K562 (cell line): ENCODE measurements around the gene UMAD1. TPM values are rescaled to one million over a fixed set of nuclear protein-coding genes. Genes with fewer than 3 reads are reported as not detected.

Source experiments
- BCOR ChIP-seq: fragments of 450-650 bp; IDR thresholded peaks from 2 replicates; pipeline ENCODE4 v1.6.1; 2016
- GABPB2 ChIP-seq: fragments of 250-450 bp; sonication (Bioruptor Pico); conservative IDR thresholded peaks from 2 replicates; pipeline ENCODE4 v1.5.1; 2021; ENCODE audit warnings: mild to moderate bottlenecking
- GATAD2B ChIP-seq: fragments of 450-650 bp; IDR thresholded peaks from 2 replicates; pipeline ENCODE4 v1.6.1; 2017; ENCODE audit warnings: mild to moderate bottlenecking, borderline replicate concordance
- GTF3C2 ChIP-seq: IDR thresholded peaks from 3 replicates; pipeline ENCODE4 v1.6.1; 2011; ENCODE audit warnings: borderline replicate concordance, mild to moderate bottlenecking, moderate library complexity; ENCODE audit not compliant: insufficient read length; ENCODE audit errors: extremely low read depth
- MTA3 ChIP-seq: fragments of 450-650 bp; formaldehyde crosslinking; IDR thresholded peaks from 2 replicates; pipeline ENCODE4 v1.6.1; 2017; ENCODE audit warnings: mild to moderate bottlenecking, borderline replicate concordance
- NFATC3 ChIP-seq: fragments of 450-650 bp; IDR thresholded peaks from 2 replicates; pipeline ENCODE4 v1.6.1; 2017; ENCODE audit warnings: mild to moderate bottlenecking
- SETDB1 ChIP-seq: IDR thresholded peaks from one replicate; pipeline ENCODE4 v1.6.1; 2012; ENCODE audit warnings: low read length, control low read depth, inconsistent platforms
- SMARCA4 ChIP-seq: fragments of 450-650 bp; IDR thresholded peaks from 2 replicates; pipeline ENCODE4 v1.6.1; 2016
- TAF7 ChIP-seq: fragments of 450-650 bp; IDR thresholded peaks from 2 replicates; pipeline ENCODE4 v1.6.1; 2016; ENCODE audit warnings: missing genetic modification characterization, missing compliant biosample characterization
- ZNF133 ChIP-seq: fragments of 250-450 bp; sonication (Bioruptor Pico); IDR thresholded peaks from 2 replicates; pipeline ENCODE4 v1.4.0; 2020; ENCODE audit warnings: mild to moderate bottlenecking
- ZNF239 ChIP-seq: fragments of 250-450 bp; sonication (Bioruptor Pico); IDR thresholded peaks from 2 replicates; pipeline ENCODE4 v1.4.0; 2020; ENCODE audit warnings: mild to moderate bottlenecking
- ZNF347 ChIP-seq: fragments of 450-650 bp; formaldehyde crosslinking; IDR thresholded peaks from 2 replicates; pipeline ENCODE4 v1.4.0; 2020; ENCODE audit warnings: low read depth, mild to moderate bottlenecking, moderate library complexity
- ZNF431 ChIP-seq: sonication (generic); formaldehyde crosslinking; IDR thresholded peaks from 2 replicates; pipeline ENCODE4 v1.8.0; 2022; ENCODE audit warnings: mild to moderate bottlenecking, missing genetic modification reagents
- ZNF740 ChIP-seq, 3 experiments: fragments of 200-800 bp in 1 of 3; sonication (Bioruptor generic) in 1 of 3; sonication (generic) in 1 of 3; formaldehyde crosslinking in 1 of 3; IDR thresholded peaks; 2 replicates each; pipeline versions ENCODE4 v1.6.1 to v1.8.0; 2016 to 2022; ENCODE audit warnings: mild to moderate bottlenecking in 2 of 3, missing compliant biosample characterization in 2 of 3, missing genetic modification characterization in 2 of 3, missing genetic modification reagents in 1 of 3
- polyA plus RNA-seq, 8 experiments: library from polyadenylated mRNA; depleted of rRNA in 4 of 8; stranded (reverse) in 5 of 8; unstranded in 3 of 8; fragments of >200 nt; fragmentation: Nextera tagmentation in 2 of 8; fragmentation: Illumina TruSeq in 1 of 8; extraction: Ambion mirVana in 2 of 8; extraction: Trizol in 1 of 8; gene quantifications; 2 replicates each; pipeline versions ENCODE4 v1.2.1 to v1.2.3, GENCODE V29; 2011 to 2014; ENCODE audit warnings: inconsistent platforms in 1 of 8, missing spikeins in 1 of 8
- total RNA-seq, 7 experiments: library from RNA; depleted of rRNA in 6 of 7; stranded (reverse); fragments of >200 nt in 6 of 7; fragmentation: Illumina TruSeq in 2 of 7; extraction: Trizol in 2 of 7; gene quantifications; 2 replicates each; pipeline versions ENCODE4 v1.2.1 to v1.2.3, GENCODE V29; 2011 to 2021; ENCODE audit warnings: low replicate concordance in 1 of 7
- TF ChIP-seq, protein P1 (sequence below): sonication (generic); formaldehyde crosslinking; IDR thresholded peaks from 2 replicates; pipeline ENCODE4 v1.8.0; 2022; ENCODE audit warnings: mild to moderate bottlenecking, missing genetic modification reagents
- TF ChIP-seq, protein P2 (sequence below): fragments of 250-450 bp; sonication (Bioruptor Pico); IDR thresholded peaks from 2 replicates; pipeline ENCODE4 v1.5.0; 2020; ENCODE audit warnings: mild to moderate bottlenecking

Gene UMAD1
- total and polyA plus RNA-seq, 9 of the 15 experiments (the other 6 are each of a cell fraction or from before 2014, with no cell fraction given), result 9.0 to 26.7 (median 13.3) TPM

GRCh38 chr7:7640221-7641128, at the start of gene UMAD1 (continued):
- TF ChIP-seq GTF3C2 (no peak), SETDB1 (no peak), BCOR (peak; percentile 72), ZNF431 (peak; percentile 47; the same call in 1 of the 2 replicates), GABPB2 (no peak), TAF7 (peak; percentile 56), GATAD2B (peak; percentile 54; the same call in 1 of the 2 replicates), ZNF347 (CRISPR knock-in tag) (no peak), SMARCA4 (0 out of 2 replicates have a peak, but pooled peaks have one; percentile 35), ZNF133 (no peak), NFATC3 (no peak), MTA3 (peak; percentile 80), ZNF740 (CRISPR knock-in tag; IDR thresholded peaks at IDR 0.05) (no peak), ZNF740 (tag; IDR thresholded peaks at IDR 0.05) (no peak), ZNF239 (CRISPR knock-in tag) (no peak)
- TF ChIP-seq, protein P1, sequence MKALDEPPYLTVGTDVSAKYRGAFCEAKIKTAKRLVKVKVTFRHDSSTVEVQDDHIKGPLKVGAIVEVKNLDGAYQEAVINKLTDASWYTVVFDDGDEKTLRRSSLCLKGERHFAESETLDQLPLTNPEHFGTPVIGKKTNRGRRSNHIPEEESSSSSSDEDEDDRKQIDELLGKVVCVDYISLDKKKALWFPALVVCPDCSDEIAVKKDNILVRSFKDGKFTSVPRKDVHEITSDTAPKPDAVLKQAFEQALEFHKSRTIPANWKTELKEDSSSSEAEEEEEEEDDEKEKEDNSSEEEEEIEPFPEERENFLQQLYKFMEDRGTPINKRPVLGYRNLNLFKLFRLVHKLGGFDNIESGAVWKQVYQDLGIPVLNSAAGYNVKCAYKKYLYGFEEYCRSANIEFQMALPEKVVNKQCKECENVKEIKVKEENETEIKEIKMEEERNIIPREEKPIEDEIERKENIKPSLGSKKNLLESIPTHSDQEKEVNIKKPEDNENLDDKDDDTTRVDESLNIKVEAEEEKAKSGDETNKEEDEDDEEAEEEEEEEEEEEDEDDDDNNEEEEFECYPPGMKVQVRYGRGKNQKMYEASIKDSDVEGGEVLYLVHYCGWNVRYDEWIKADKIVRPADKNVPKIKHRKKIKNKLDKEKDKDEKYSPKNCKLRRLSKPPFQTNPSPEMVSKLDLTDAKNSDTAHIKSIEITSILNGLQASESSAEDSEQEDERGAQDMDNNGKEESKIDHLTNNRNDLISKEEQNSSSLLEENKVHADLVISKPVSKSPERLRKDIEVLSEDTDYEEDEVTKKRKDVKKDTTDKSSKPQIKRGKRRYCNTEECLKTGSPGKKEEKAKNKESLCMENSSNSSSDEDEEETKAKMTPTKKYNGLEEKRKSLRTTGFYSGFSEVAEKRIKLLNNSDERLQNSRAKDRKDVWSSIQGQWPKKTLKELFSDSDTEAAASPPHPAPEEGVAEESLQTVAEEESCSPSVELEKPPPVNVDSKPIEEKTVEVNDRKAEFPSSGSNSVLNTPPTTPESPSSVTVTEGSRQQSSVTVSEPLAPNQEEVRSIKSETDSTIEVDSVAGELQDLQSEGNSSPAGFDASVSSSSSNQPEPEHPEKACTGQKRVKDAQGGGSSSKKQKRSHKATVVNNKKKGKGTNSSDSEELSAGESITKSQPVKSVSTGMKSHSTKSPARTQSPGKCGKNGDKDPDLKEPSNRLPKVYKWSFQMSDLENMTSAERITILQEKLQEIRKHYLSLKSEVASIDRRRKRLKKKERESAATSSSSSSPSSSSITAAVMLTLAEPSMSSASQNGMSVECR (CRISPR knock-in tag), result peak; percentile 98
- TF ChIP-seq, protein P2, sequence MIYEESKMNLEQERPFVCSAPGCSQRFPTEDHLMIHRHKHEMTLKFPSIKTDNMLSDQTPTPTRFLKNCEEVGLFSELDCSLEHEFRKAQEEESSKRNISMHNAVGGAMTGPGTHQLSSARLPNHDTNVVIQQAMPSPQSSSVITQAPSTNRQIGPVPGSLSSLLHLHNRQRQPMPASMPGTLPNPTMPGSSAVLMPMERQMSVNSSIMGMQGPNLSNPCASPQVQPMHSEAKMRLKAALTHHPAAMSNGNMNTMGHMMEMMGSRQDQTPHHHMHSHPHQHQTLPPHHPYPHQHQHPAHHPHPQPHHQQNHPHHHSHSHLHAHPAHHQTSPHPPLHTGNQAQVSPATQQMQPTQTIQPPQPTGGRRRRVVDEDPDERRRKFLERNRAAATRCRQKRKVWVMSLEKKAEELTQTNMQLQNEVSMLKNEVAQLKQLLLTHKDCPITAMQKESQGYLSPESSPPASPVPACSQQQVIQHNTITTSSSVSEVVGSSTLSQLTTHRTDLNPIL (CRISPR knock-in tag), result no peak
